LNCAP (cell line): Measurements from ENCODE around the gene SNX6.

ENCODE experiments used
- CTCF ChIP-seq: fragments of 450-650 bp; IDR thresholded peaks from 2 replicates; pipeline ENCODE4 v1.5.1; 2017; ENCODE audit warnings: mild to moderate bottlenecking

The SNX6 gene

GRCh38 chr14:34628681-34629135 lies 1.2 kb downstream of the SNX6 start:
- no peak for TF ChIP-seq CTCF

GRCh38 chr14:34623506-34623905 lies 6.4 kb downstream of the SNX6 start:
- no peak for TF ChIP-seq CTCF

GRCh38 chr14:34620839-34621238 lies 9.1 kb downstream of the SNX6 start:
- no peak for TF ChIP-seq CTCF

GRCh38 chr14:34620115-34620514 lies 9.8 kb downstream of the SNX6 start:
- no peak for TF ChIP-seq CTCF

GRCh38 chr14:34619471-34619870 lies 10.5 kb downstream of the SNX6 start:
- no peak for TF ChIP-seq CTCF

- no peak for TF ChIP-seq CTCF
Measured at GRCh38 chr14:34616360-34616759, 13.6 kb downstream of the SNX6 start.

GRCh38 chr14:34615507-34615906 lies 14.4 kb downstream of the SNX6 start:
- no peak for TF ChIP-seq CTCF

- TF ChIP-seq CTCF = no peak
Measured at GRCh38 chr14:34614638-34615037, 15.3 kb downstream of the SNX6 start.
